ENCODE data around the gene RBP3.

Gene RBP3

DNA sequence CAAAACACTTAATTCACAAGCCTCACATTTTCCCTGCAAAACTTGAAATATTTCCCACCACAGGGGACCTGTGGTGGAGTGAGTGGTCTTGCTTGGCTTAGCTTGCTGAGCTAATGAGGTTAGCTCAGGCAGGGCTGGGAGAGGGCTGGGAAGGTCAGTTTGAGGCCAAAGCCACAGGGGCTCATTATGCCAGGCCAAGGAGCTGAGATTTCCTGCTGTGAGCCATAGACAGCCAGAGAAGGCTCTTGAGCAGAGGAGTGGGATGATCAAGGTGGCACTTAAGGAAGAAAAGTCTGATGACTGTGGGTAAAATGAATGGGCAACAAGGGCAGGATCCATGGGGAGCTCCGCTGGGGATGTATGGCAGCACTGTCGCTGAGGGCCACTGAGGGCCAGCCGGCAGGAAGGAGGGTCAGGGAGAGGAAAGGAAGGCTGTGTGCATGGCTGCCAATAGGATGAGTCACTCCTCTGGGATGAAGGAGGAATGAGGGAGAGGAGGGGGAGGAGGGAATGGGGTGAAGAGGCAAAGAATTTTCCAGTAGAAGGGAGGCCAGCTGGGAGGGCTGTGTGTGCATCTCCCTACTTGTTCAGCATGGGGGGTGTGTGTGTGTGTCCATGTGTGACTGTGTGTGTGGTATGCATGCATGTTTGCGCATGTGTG is 54.6 kb downstream of the RBP3 start:
- H3K9me3 Mint-ChIP-seq: no peaks in the 10 kb centered on the region
- H3K4me3 Mint-ChIP-seq: no peak overlapping the region
- ATAC-seq (no peak), DNase-seq (ENCODE audit: low spot score in 2 of 2) (peak in 1 of 2 donors; percentile 26)
- H3K36me3 Mint-ChIP-seq: no peaks in the 10 kb centered on the region
- H3K27ac Mint-ChIP-seq: no peak overlapping the region
- H3K4me1 Mint-ChIP-seq: no peaks in the 10 kb centered on the region

DNA sequence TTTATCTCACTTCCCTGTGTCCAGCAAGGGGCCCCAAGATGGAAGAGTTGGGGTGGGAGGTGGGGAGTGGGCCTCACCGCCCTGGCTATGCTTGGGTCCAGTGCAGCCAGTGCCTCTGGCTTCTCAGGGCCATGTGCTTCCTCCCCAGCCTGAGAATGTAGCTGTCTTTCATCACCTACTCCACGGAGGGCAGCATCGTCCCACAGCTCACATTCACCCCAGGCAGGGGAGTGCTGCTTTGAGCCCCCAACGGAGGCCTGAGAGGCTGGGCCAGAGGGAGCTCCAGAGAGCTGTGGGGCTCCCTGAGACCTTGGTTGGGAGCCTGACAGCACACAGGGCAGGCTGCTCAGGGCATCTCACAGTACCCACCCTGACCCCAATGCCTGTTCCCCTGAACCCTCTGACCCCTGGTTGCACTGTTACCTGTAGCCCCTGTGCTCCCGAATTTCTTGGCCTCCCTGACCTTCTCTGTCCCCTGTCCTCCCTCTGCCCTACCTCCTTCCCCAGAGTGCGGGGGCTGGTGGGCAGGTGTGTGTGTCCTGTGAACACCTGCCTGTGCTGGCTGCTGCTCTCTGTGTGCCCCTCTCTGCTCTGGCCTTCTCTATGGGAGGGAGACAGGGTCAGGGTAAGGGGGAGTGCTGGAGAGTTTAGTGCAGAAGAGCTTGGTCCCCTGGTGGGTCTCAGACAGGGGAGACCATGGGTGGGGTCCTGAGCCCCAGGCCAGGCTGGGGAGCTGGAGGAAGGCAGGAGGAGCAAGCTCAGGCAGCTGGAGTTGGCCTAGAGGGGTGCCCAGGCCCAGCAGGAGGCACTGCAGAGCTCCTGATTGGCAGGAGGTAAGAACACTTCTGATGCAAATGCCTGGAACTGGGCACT is 55.5 kb downstream of the RBP3 start:
- ATAC-seq (peak; percentile 4), DNase-seq (ENCODE audit: low spot score in 2 of 2) (peak in 1 of 2 donors; percentile 50)
- H3K27ac Mint-ChIP-seq: peak overlapping the region; percentile 44
- H3K4me3 Mint-ChIP-seq: no peak overlapping the region
- H3K4me1 Mint-ChIP-seq: no peaks in the 10 kb centered on the region
- H3K36me3 Mint-ChIP-seq: no peaks in the 10 kb centered on the region
- no peaks in the 10 kb centered on the region for H3K9me3 Mint-ChIP-seq

DNA sequence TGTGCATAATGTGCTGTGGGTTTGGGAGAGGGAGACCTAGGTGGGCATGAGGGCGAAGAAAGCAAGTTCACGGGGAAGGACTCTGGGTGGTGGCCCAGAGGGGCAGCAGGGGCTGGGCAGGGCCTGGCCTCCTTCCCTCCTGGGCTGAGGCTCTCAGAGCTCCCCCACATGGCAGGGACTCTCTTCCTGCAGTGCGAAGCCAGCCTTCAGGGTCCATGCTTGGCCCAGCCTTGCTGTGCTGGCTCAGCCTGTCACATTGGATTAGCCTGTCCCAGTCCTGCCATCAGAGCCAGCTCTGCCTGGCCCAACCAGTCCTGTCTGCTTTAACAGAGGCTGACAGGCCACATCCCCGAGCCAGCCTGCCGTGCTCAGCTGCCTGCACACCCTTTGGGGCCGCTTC is 56.3 kb downstream of the RBP3 start:
- H3K36me3 Mint-ChIP-seq: no peaks in the 10 kb centered on the region
- no peak overlapping the region for H3K27ac Mint-ChIP-seq
- ATAC-seq (no peak), DNase-seq (ENCODE audit: low spot score in 2 of 2) (peak in 1 of 2 donors; percentile 43)
- no peaks in the 10 kb centered on the region for H3K9me3 Mint-ChIP-seq
- no peak overlapping the region for H3K4me3 Mint-ChIP-seq
- no peaks in the 10 kb centered on the region for H3K4me1 Mint-ChIP-seq

DNA sequence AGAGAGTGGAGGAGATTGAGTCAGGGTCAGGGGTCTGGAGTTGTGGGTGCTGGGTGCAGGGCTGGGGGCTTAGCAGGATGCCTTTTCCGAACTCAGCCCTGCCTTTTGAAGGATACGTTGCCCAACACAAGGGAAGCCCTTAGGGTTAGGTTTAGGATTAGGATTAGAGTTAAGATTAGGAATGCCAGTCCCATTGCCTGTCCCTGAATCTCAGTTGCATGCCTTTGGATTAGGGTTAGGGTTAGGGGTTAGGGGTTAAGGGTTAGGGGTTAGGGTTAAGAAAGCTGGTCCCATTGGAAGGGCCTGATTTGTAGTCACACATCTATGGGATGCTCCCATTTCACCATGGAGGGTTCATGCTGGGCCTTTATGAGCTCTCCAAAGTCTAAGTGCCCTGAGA is 56.8 kb downstream of the RBP3 start:
- H3K27ac Mint-ChIP-seq: no peak overlapping the region
- no peak for ATAC-seq
- no peak for DNase-seq (ENCODE audit: low spot score in 2 of 2)
- H3K36me3 Mint-ChIP-seq: no peaks in the 10 kb centered on the region
- no peaks in the 10 kb centered on the region for H3K4me1 Mint-ChIP-seq
- H3K9me3 Mint-ChIP-seq: no peaks in the 10 kb centered on the region
- no peak overlapping the region for H3K4me3 Mint-ChIP-seq

DNA sequence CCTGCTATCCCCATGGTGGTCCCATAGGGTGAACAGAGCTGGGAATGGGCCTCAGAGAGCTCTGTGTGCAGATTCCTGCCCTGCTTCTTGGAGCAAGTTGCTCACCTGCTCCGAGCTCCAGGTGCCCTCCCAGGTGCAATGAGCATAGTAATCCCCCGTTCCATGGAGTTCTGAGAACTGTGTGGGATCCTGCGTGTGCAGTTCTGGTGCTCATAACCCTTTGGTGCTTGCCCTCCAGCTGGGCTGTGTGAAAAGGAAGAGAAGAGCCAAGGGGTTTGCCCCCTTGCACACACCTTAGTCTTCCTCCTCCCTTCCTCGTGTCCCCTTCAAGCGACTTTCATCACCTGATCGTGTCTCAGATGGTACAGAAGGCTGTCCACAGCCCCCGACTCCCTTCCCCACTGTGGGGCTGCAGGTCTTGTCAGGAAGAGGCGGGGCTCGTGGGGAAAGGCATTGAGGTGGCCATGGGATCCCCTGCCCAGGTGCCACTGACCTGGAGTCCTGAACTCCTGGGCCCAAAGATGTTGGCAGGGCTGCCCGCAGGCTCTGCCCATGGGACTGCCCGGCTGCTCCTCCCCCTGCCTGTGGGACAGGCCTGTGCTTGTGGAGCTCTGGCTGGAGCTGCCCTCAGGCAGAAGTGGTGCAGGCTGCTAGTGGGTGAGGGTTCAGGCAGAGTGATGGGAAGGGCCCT is 57.8 kb downstream of the RBP3 start:
- no peak for DNase-seq (ENCODE audit: low spot score in 2 of 2)
- Mint-ChIP-seq H3K4me3 (no peak overlapping the region), H3K4me1 (no peaks in the 10 kb centered on the region), H3K27ac (no peak overlapping the region), H3K36me3 (no peaks in the 10 kb centered on the region), H3K9me3 (no peaks in the 10 kb centered on the region)
- ATAC-seq: no peak

DNA sequence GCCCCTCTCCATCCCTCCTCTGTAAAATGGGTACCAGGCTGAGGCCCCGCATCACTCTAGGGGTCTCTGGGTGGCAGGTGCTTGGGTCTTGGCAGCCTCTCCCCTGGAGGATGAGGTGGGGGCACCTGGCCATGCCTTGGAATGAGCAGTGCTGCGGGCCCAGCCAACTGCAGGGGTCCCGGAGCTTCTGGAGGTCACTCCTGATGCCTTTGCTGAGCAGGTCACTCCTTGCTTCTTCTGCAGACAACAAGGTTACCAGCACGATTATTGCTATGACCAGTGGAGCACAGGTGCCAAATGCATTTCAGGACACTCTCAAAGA is 58.3 kb downstream of the RBP3 start:
- ATAC-seq: no peak
- no peak for DNase-seq (ENCODE audit: low spot score in 2 of 2)

DNA sequence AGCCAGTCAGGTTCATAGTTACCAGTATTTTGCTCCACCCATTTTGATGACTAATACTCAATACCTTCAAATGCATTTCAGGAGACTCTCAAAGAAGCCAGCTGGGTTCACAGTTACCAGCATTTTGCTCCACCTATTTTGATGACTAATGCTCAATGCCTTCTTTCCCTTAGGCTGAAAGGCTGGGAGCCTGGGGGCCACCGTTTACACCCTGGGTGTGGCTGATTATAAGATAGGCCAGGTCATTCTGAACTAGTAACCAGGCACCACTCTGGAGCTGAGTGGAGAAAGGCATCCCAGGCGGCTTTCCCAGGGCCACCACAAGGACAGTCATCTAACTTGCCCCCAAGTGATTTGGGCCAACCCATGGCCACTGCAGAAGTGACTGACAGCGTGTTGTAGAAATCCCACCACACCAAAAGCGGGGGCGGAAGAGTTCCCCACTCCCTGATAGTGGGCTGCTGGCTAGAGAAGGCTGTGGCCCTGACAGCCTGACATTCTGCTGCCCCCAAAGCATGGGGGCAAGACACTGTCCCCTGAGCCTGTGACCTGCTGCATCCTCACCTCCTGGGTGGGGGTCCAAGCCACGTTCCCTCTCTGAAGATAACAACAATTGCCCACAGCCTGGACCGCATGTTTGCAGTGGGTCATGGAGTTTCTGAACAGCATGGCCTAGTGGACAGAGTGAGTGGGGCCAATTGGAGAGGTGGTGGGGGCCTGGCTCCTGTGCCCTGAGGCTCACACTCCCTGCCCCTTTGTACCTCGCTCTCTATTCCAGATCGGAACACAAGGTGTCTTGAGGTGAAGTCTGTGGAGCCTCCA is 58.9 kb downstream of the RBP3 start:
- H3K4me1 Mint-ChIP-seq: no peaks in the 10 kb centered on the region
- H3K9me3 Mint-ChIP-seq: no peaks in the 10 kb centered on the region
- no peak for DNase-seq (ENCODE audit: low spot score in 2 of 2)
- no peak overlapping the region for H3K27ac Mint-ChIP-seq
- H3K36me3 Mint-ChIP-seq: no peaks in the 10 kb centered on the region
- no peak overlapping the region for H3K4me3 Mint-ChIP-seq
- no peak for ATAC-seq

More for the DNA sequence above, 58.3 kb downstream of the RBP3 start:
- no peaks in the 10 kb centered on the region for H3K9me3 Mint-ChIP-seq
- H3K4me1 Mint-ChIP-seq: no peaks in the 10 kb centered on the region
- no peaks in the 10 kb centered on the region for H3K36me3 Mint-ChIP-seq
- H3K27ac Mint-ChIP-seq: no peak overlapping the region
- H3K4me3 Mint-ChIP-seq: no peak overlapping the region

Data from stimulated activated effector memory CD8-positive, alpha-beta T cell treated with anti-CD3 and anti-CD28 coated beads, Interleukin-12 subunit alpha, Interleukin-12 subunit beta, amount 100 ng/mL, for 72 hours (primary cell).